ENCODE data around the gene DOCK9. TPM values are rescaled to one million over a fixed set of nuclear protein-coding genes. Genes with fewer than 3 reads are reported as not detected.

Gene DOCK9
- total and polyA plus RNA-seq, 9 of the 15 experiments (the other 6 are each of a cell fraction or from before 2014, with no cell fraction given) = 3.5 to 25.3 (median 16.7) TPM

DNA sequence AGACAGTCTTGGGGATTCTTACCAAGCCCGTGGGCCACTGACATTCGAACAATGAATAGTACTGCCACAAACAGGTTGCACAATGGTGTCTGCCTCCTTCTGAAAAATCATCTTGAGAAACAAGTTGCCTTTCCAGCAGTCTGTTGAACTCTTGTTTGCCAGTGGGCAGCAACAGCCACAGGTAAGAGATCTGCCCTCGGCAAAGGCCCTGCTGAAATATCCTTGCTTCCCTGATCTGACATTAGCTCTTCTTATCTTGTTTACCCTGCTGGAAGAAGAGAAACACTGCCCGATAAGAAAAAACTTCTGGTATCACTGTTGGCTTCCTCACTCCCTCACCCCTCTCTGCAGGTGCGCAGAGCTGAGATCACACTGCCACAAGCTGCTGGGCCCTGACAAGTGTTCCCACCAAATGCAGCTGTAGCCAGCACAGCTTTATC lies 2.0 kb downstream of the DOCK9 start (continued):
- TF ChIP-seq, protein P1, sequence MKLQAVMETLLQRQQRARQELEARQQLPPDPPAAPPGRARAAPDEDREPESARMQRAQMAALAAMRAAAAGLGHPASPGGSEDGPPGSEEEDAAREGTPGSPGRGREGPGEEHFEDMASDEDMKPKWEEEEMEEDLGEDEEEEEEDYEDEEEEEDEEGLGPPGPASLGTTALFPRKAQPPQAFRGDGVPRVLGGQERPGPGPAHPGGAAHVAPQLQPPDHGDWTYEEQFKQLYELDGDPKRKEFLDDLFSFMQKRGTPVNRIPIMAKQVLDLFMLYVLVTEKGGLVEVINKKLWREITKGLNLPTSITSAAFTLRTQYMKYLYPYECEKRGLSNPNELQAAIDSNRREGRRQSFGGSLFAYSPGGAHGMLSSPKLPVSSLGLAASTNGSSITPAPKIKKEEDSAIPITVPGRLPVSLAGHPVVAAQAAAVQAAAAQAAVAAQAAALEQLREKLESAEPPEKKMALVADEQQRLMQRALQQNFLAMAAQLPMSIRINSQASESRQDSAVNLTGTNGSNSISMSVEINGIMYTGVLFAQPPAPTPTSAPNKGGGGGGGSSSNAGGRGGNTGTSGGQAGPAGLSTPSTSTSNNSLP (IDR thresholded peaks at IDR 0.05; ENCODE audit: borderline replicate concordance, low read depth, low read length) = no peak
- no peak for TF ChIP-seq ZNF184 (CRISPR knock-in tag; IDR thresholded peaks at IDR 0.05)
- no peak for TF ChIP-seq ZNF780A (CRISPR knock-in tag; IDR thresholded peaks at IDR 0.05)
- TF ChIP-seq MTA3 (IDR thresholded peaks at IDR 0.05; ENCODE audit: borderline replicate concordance) = 0 out of 2 replicates have a peak, but pooled peaks have one; percentile 20
- TF ChIP-seq, protein P2, sequence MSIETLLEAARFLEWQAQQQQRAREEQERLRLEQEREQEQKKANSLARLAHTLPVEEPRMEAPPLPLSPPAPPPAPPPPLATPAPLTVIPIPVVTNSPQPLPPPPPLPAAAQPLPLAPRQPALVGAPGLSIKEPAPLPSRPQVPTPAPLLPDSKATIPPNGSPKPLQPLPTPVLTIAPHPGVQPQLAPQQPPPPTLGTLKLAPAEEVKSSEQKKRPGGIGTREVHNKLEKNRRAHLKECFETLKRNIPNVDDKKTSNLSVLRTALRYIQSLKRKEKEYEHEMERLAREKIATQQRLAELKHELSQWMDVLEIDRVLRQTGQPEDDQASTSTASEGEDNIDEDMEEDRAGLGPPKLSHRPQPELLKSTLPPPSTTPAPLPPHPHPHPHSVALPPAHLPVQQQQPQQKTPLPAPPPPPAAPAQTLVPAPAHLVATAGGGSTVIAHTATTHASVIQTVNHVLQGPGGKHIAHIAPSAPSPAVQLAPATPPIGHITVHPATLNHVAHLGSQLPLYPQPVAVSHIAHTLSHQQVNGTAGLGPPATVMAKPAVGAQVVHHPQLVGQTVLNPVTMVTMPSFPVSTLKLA (conservative IDR thresholded peaks at IDR 0.05) = 0 out of 4 replicates have a peak, but pooled peaks of 1 of the 2 experiments have one; percentile 17
- TF ChIP-seq RB1 (IDR thresholded peaks at IDR 0.05; ENCODE audit: low read depth) = no peak
- no peak for TF ChIP-seq ZNF232 (CRISPR knock-in tag; IDR thresholded peaks at IDR 0.05)
- TF ChIP-seq, protein P3, sequence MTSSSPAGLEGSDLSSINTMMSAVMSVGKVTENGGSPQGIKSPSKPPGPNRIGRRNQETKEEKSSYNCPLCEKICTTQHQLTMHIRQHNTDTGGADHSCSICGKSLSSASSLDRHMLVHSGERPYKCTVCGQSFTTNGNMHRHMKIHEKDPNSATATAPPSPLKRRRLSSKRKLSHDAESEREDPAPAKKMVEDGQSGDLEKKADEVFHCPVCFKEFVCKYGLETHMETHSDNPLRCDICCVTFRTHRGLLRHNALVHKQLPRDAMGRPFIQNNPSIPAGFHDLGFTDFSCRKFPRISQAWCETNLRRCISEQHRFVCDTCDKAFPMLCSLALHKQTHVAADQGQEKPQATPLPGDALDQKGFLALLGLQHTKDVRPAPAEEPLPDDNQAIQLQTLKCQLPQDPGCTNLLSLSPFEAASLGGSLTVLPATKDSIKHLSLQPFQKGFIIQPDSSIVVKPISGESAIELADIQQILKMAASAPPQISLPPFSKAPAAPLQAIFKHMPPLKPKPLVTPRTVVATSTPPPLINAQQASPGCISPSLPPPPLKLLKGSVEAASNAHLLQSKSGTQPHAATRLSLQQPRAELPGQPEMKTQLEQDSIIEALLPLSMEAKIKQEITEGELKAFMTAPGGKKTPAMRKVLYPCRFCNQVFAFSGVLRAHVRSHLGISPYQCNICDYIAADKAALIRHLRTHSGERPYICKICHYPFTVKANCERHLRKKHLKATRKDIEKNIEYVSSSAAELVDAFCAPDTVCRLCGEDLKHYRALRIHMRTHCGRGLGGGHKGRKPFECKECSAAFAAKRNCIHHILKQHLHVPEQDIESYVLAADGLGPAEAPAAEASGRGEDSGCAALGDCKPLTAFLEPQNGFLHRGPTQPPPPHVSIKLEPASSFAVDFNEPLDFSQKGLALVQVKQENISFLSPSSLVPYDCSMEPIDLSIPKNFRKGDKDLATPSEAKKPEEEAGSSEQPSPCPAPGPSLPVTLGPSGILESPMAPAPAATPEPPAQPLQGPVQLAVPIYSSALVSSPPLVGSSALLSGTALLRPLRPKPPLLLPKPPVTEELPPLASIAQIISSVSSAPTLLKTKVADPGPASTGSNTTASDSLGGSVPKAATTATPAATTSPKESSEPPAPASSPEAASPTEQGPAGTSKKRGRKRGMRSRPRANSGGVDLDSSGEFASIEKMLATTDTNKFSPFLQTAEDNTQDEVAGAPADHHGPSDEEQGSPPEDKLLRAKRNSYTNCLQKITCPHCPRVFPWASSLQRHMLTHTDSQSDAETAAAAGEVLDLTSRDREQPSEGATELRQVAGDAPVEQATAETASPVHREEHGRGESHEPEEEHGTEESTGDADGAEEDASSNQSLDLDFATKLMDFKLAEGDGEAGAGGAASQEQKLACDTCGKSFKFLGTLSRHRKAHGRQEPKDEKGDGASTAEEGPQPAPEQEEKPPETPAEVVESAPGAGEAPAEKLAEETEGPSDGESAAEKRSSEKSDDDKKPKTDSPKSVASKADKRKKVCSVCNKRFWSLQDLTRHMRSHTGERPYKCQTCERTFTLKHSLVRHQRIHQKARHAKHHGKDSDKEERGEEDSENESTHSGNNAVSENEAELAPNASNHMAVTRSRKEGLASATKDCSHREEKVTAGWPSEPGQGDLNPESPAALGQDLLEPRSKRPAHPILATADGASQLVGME (CRISPR knock-in tag; IDR thresholded peaks at IDR 0.05) = no peak
- no peak for TF ChIP-seq ZNF23 (CRISPR knock-in tag; IDR thresholded peaks at IDR 0.05)
- no peak for TF ChIP-seq ZNF764 (CRISPR knock-in tag; IDR thresholded peaks at IDR 0.05; ENCODE audit: low read depth)
- no peak for TF ChIP-seq PTRF (tag; IDR thresholded peaks at IDR 0.05)
- TF ChIP-seq, protein P4, sequence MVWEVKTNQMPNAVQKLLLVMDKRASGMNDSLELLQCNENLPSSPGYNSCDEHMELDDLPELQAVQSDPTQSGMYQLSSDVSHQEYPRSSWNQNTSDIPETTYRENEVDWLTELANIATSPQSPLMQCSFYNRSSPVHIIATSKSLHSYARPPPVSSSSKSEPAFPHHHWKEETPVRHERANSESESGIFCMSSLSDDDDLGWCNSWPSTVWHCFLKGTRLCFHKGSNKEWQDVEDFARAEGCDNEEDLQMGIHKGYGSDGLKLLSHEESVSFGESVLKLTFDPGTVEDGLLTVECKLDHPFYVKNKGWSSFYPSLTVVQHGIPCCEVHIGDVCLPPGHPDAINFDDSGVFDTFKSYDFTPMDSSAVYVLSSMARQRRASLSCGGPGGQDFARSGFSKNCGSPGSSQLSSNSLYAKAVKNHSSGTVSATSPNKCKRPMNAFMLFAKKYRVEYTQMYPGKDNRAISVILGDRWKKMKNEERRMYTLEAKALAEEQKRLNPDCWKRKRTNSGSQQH (CRISPR knock-in tag; IDR thresholded peaks at IDR 0.05) = no peak
- no peak for TF ChIP-seq EP400 (IDR thresholded peaks at IDR 0.05)
- TF ChIP-seq RFX7 (CRISPR knock-in tag; IDR thresholded peaks at IDR 0.05) = no peak
- no peak for TF ChIP-seq TCF7L2 (IDR thresholded peaks at IDR 0.05; ENCODE audit: low read depth, low read length)
- no peak for TF ChIP-seq MYBL2 (IDR thresholded peaks at IDR 0.05; ENCODE audit: low read depth)
- TF ChIP-seq MYBL2 (CRISPR knock-in tag; IDR thresholded peaks at IDR 0.05; ENCODE audit: borderline replicate concordance) = no peak
- TF ChIP-seq ZFX (CRISPR knock-in tag; IDR thresholded peaks at IDR 0.05) = no peak

Data from K562 (cell line).